ENCODE measurements around the gene GKN2. TPM values are rescaled to one million over a fixed set of nuclear protein-coding genes. Genes with fewer than 3 reads are reported as not detected.

GKN2 gene
- not detected for total RNA-seq

DNA sequence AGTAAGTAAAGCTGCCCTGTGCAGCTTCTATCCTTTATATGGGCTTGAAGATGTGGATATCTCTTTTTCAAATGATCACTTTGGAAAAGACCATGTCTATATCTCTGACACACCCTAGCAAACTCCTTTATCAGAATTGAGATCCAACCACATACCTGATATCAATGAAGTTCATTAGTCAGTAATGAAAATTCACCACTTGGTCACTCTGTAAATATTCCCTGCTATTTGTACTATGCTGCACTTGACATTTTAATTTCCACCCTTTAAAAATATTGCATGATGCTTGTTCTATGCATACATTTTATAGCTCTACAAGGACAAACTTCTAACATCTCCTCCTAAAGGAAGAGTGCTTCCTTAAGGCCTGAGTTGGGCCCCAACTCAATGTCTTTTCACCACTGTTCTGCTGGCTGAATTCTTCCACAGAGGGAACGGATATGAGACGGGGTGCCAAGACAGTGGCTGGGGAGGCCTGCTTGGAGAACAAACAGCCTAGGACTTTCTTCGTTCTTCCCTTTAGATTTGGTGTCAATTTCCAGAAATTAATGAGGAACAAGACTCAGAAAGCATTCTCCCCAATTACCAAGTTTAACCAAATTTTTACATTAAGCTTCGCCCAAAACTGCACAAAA lies at the start of gene GKN2:
Gene GKN2, minus strand, starts transcription at position 7 of the 635 bp plus-strand sequence. CDS start 32 bp downstream, outside the sequence.
- no peaks in the 10 kb centered on the region for H3K9me3 ChIP-seq
- H3K27me3 ChIP-seq: no peaks in the 10 kb centered on the region
- no peak for DNase-seq (ENCODE audit: low spot score in 2 of 2)
- no peaks in the 10 kb centered on the region for H3K36me3 ChIP-seq
- WGBS, 2 donors: 88 to 89% methylated on average over 4 of the region's 4 CpGs
- H3K27ac ChIP-seq: no peak within 1 kb of the TSS
- no peaks in the 10 kb centered on the region for H3K4me1 ChIP-seq
- no peak within 1 kb of the TSS for H3K4me3 ChIP-seq
- no peak for TF ChIP-seq EP300 (IDR thresholded peaks at IDR 0.05)
- TF ChIP-seq, protein P1, sequence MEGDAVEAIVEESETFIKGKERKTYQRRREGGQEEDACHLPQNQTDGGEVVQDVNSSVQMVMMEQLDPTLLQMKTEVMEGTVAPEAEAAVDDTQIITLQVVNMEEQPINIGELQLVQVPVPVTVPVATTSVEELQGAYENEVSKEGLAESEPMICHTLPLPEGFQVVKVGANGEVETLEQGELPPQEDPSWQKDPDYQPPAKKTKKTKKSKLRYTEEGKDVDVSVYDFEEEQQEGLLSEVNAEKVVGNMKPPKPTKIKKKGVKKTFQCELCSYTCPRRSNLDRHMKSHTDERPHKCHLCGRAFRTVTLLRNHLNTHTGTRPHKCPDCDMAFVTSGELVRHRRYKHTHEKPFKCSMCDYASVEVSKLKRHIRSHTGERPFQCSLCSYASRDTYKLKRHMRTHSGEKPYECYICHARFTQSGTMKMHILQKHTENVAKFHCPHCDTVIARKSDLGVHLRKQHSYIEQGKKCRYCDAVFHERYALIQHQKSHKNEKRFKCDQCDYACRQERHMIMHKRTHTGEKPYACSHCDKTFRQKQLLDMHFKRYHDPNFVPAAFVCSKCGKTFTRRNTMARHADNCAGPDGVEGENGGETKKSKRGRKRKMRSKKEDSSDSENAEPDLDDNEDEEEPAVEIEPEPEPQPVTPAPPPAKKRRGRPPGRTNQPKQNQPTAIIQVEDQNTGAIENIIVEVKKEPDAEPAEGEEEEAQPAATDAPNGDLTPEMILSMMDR (IDR thresholded peaks at IDR 0.05): no peak
- no peak for TF ChIP-seq POLR2A (IDR thresholded peaks at IDR 0.05)

DNA sequence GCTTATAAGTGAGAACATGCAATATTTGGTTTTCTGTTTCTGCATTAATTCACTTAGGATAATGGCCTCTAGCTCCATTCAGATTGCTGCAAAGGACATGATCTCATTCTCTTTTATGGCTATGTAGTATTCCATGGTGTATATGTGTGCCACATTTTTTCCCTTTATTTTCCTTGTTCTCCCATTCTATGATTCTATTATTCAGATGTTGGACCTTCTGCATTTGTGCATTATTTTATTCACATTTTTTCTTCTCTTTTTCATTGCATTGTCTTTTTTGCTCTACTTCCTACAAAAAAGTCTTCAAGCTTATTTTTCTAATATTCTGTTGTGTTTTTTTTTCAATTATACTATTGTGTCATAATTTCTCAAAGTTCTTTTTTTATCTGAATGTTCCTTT lies 49.2 kb upstream of the GKN2 start:
- no peak for TF ChIP-seq EP300 (IDR thresholded peaks at IDR 0.05)
- TF ChIP-seq, protein P1 (IDR thresholded peaks at IDR 0.05): no peak
- no peak for TF ChIP-seq POLR2A (IDR thresholded peaks at IDR 0.05)
- H3K27ac ChIP-seq: no peak overlapping the region
- H3K27me3 ChIP-seq: no peaks in the 10 kb centered on the region
- no peaks in the 10 kb centered on the region for H3K36me3 ChIP-seq
- peaks cover 0 to 16% (median 3%) of the 10 kb centered on the region in 4 donors for H3K9me3 ChIP-seq
- H3K4me3 ChIP-seq: no peak overlapping the region
- H3K4me1 ChIP-seq: peaks cover 0 to 3% (median 0%) of the 10 kb centered on the region in 4 donors
- DNase-seq (ENCODE audit: low spot score in 2 of 2): no peak

DNA sequence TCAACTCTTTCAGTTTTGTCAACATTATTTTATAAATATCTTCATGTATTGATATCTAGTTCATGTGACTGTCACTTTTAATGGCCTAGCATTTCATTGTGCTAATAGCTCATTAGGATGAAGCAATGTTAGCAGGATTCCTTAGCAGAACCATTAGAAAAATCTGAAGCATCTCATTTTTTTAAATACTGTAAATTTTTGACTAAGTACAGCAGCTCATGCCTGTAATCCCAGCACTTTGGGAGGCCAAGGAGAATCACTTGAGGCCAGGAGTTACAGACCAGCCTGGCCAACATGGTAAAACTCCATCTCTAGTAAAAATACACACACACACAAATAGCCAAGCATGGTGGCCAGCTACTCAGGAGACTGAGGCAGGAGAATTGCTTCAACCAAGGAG lies 44.7 kb upstream of the GKN2 start:
- Histone ChIP-seq H3K4me1 (peaks cover 0 to 29% (median 4%) of the 10 kb centered on the region in 4 donors), H3K27me3 (no peaks in the 10 kb centered on the region), H3K27ac (no peak overlapping the region), H3K9me3 (peaks cover 0 to 16% (median 3%) of the 10 kb centered on the region in 4 donors), H3K36me3 (no peaks in the 10 kb centered on the region), H3K4me3 (no peak overlapping the region)
- DNase-seq (ENCODE audit: low spot score in 2 of 2): no peak
- TF ChIP-seq POLR2A (IDR thresholded peaks at IDR 0.05): no peak
- TF ChIP-seq, protein P1 (IDR thresholded peaks at IDR 0.05): no peak
- no peak for TF ChIP-seq EP300 (IDR thresholded peaks at IDR 0.05)

- TF ChIP-seq POLR2A (IDR thresholded peaks at IDR 0.05) (no peak), EP300 (IDR thresholded peaks at IDR 0.05) (no peak)
- TF ChIP-seq, protein P1 (IDR thresholded peaks at IDR 0.05): no peak
- H3K9me3 ChIP-seq: peaks cover 0 to 2% (median 0%) of the 10 kb centered on the region in 4 donors
- H3K4me1 ChIP-seq: peaks cover 0 to 31% (median 4%) of the 10 kb centered on the region in 4 donors
- DNase-seq (ENCODE audit: low spot score in 2 of 2): no peak
- no peak overlapping the region for H3K27ac ChIP-seq
- 49 to 53% methylated on average over 3 of the region's 3 CpGs for WGBS, 2 donors
- H3K4me3 ChIP-seq: no peak overlapping the region
- no peaks in the 10 kb centered on the region for H3K27me3 ChIP-seq
- no peaks in the 10 kb centered on the region for H3K36me3 ChIP-seq
Observed at GRCh38 chr2:68995916-68996315, 43.2 kb upstream of the GKN2 start.

DNA sequence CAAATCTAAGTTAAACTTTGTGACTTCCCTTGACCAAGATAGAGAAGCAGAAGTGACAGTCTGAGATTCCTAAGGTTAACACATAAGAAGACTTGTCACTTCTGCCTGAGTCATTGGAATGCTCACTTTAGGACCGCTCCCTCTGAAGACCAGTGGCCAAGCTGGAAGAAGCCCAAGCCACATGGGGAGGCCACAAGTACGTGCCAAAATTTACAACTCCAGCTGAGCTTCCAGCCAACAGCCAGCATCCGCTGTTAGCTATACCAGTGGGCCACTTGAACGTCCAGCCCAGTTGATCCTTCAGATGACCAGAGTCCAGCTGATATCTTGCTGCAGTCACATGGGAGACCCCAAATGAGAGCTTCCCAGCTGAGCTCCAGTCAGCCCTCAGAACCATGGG lies 42.2 kb upstream of the GKN2 start:
- WGBS, 2 donors: 22 to 26% methylated on average over 4 of the region's 4 CpGs
- peak; percentile 28 to 30 for DNase-seq (ENCODE audit: low spot score in 2 of 2)
- Histone ChIP-seq H3K4me1 (peaks cover 0 to 31% (median 4%) of the 10 kb centered on the region in 4 donors), H3K9me3 (no peaks in the 10 kb centered on the region), H3K27ac (no peak overlapping the region), H3K4me3 (no peak overlapping the region), H3K27me3 (no peaks in the 10 kb centered on the region), H3K36me3 (no peaks in the 10 kb centered on the region)
- TF ChIP-seq, protein P1 (IDR thresholded peaks at IDR 0.05): no peak
- no peak for TF ChIP-seq EP300 (IDR thresholded peaks at IDR 0.05)
- TF ChIP-seq POLR2A (IDR thresholded peaks at IDR 0.05): no peak

All from tibial nerve (tissue), 4 donors.